Measurements from ENCODE around the gene HDGF.

HDGF gene

DNA sequence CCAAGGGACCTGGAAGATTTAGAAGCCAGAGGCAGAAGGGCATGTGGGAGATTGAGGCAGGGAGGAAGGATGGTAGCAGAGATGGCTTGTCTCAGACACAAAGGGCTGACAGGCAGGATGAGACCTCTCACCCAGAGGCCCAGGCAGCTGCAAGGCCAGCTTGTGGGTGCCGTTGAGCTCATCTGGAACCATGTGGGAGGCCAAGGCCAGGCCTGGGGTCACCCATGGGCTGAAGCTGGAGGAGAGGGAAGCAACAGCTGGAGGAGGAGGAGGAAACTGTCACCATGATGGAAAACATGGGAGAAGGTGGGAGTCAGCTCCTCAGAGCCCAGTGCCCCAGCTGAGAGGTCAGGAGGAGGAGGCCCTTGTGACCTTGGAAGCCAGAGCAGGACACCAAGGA, 52.5 kb downstream of the HDGF start:
- DNase-seq (ENCODE audit: low read depth), result no peak

GRCh38 chr1:156697481-156697880, 54.0 kb downstream of the HDGF start:
- DNase-seq (ENCODE audit: low read depth), result no peak

DNA sequence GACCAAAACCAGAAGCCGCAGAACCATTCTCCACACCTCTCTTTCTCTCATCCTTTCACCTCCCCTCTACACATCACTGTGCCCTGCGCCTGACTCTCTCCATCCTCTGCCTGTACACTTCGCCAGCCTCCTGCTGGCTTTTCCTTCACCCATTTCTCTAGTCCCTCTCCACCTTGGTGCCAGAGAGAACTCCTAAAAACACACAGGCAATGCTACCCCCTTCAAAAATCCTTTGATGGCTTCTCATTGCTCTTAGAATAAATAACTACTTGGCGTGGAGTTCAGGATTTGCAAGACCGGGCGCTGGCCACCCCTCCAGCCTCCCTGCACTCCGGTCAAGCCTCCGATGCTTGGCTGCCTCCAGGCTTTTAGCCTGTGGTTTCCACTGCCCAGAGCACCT, 54.7 kb downstream of the HDGF start:
- DNase-seq (ENCODE audit: low read depth), result no peak

- no peak for DNase-seq (ENCODE audit: low read depth)
Measured at GRCh38 chr1:156694690-156694962, 56.8 kb downstream of the HDGF start.

- DNase-seq (ENCODE audit: low read depth), result no peak
Measured at GRCh38 chr1:156693848-156694689, 57.4 kb downstream of the HDGF start.

GRCh38 chr1:156692925-156693847, 58.3 kb downstream of the HDGF start:
- DNase-seq (ENCODE audit: low read depth), result no peak

DNA sequence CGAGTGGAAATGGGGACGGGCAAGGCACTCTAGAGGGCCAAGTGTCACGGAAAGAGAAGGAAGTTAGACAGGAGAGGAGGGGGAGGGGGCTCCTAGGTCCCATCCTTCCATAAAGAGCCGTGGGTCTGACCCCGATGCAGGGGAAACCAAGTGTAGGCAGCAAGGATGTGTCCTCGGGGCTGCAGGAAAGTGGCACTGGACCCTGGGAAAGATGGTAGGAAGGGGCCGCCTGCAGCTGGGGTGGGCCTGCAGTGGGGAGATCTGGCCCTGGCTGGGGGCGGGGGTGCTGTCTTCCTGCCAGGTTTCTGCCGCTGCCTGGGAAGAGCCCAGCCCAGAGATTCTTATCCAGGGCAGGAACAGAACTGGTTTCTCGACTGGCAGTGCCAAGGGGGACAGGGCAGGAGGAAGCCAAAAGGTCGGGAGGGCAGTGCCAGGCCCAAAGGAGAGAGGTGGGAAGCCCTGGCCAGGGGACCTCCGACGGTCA, 59.0 kb downstream of the HDGF start:
- DNase-seq (ENCODE audit: low read depth), result no peak

Measured in stimulated activated CD8-positive, alpha-beta memory T cell treated with anti-CD3 and anti-CD28 coated beads, Interleukin-4, amount 100 ng/mL, for 24 hours (primary cell).